Loucy (cell line): Measurements from ENCODE around the gene RPL27A.

Source experiments
- H2AFZ ChIP-seq: fragments of 200-600 bp; sonication (generic); 2 replicates; pipeline ENCODE4 v1.6.0; 2016; ENCODE audit warnings: antibody characterized with exemption, mild to moderate bottlenecking, low read length, moderate library complexity
- H3F3A ChIP-seq: fragments of 200-600 bp; 2 replicates; pipeline ENCODE4 v1.6.0; 2016; ENCODE audit warnings: antibody characterized with exemption, low read depth, mild to moderate bottlenecking
- H3K27me3 ChIP-seq: fragments of 200-600 bp; sonication (generic); 2 replicates; pipeline ENCODE4 v1.6.1; 2014; ENCODE audit warnings: low read length, mild to moderate bottlenecking; ENCODE audit not compliant: insufficient read depth, poor library complexity, severe bottlenecking
- H3K36me3 ChIP-seq: fragments of 200-600 bp; sonication (generic); 2 replicates; pipeline ENCODE4 v1.6.1; 2016; ENCODE audit warnings: low read length; ENCODE audit not compliant: insufficient read depth
- H3K4me1 ChIP-seq: fragments of 200-600 bp; sonication (generic); 2 replicates; pipeline ENCODE4 v1.5.1; 2014; ENCODE audit warnings: low read length, mild to moderate bottlenecking; ENCODE audit not compliant: insufficient read depth, poor library complexity, severe bottlenecking
- H3K4me2 ChIP-seq: fragments of 200-600 bp; sonication (generic); 2 replicates; pipeline ENCODE4 v1.6.0; 2014; ENCODE audit warnings: antibody characterized with exemption, low read length, low read depth, mild to moderate bottlenecking; ENCODE audit not compliant: poor library complexity, severe bottlenecking
- H3K4me3 ChIP-seq: fragments of 200-600 bp; sonication (generic); 2 replicates; pipeline ENCODE4 v1.5.1; 2014; ENCODE audit warnings: low read length, mild to moderate bottlenecking, mixed read lengths; ENCODE audit not compliant: poor library complexity, severe bottlenecking
- H3K79me2 ChIP-seq: fragments of 200-600 bp; sonication (generic); 2 replicates; pipeline ENCODE4 v1.6.1; 2014; ENCODE audit warnings: low read length; ENCODE audit not compliant: insufficient read depth
- H3K9ac ChIP-seq: fragments of 200-600 bp; sonication (generic); 2 replicates; pipeline ENCODE4 v1.6.0; 2014; ENCODE audit warnings: mild to moderate bottlenecking, low read depth, low read length, moderate library complexity; ENCODE audit not compliant: poor library complexity, severe bottlenecking
- H3K9me2 ChIP-seq: fragments of 200-600 bp; sonication (generic); replicated peaks from 2 replicates; pipeline ENCODE4 v1.6.1; 2016; ENCODE audit warnings: low read depth, low read length, mixed read lengths
- H3K9me3 ChIP-seq: fragments of 200-600 bp; sonication (generic); 2 replicates; pipeline ENCODE4 v1.6.1; 2014; ENCODE audit warnings: mild to moderate bottlenecking, antibody characterized with exemption, low read length, low read depth; ENCODE audit not compliant: insufficient read depth
- H4K20me1 ChIP-seq: fragments of 200-600 bp; sonication (generic); 2 replicates; pipeline ENCODE4 v1.6.0; 2014; ENCODE audit warnings: antibody characterized with exemption, low read length, mild to moderate bottlenecking; ENCODE audit not compliant: insufficient read depth, poor library complexity, severe bottlenecking
- EZH2phosphoT487 ChIP-seq: fragments of 200-600 bp; IDR thresholded peaks from 2 replicates; pipeline ENCODE4 v1.6.1; 2018; ENCODE audit warnings: antibody characterized with exemption, mild to moderate bottlenecking, moderate library complexity, borderline replicate concordance
- TF ChIP-seq, protein P1 (sequence below): fragments of 200-600 bp; sonication (generic); conservative IDR thresholded peaks from 2 replicates; pipeline ENCODE4 v1.5.1; 2014; ENCODE audit warnings: mild to moderate bottlenecking, antibody characterized with exemption, low read length

RPL27A gene

DNA sequence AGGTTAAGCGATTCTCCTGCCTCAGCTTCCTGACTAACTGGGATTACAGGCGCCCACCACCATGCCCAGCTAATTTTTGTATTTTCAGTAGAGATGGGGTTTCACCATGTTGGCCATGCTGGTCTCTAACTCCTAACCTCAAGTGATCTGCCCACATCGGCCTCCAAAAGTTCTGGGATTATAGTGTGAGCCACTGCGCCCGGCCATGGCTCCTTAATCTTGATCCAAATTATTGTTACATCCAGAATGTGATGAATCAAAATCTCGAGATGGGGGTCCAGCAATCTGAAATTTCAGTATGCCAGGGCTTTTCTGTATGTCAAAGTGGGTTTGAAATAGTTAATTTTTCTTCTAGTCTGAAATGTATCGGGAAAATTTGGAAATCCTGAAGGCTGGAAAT lies 3.7 kb downstream of the RPL27A start:
- H3K27me3 ChIP-seq: peaks cover 6% of the 10 kb centered on the region
- H3K9me3 ChIP-seq: no peaks in the 10 kb centered on the region
- no peak overlapping the region for H3K9ac ChIP-seq
- peaks cover 49% of the 10 kb centered on the region for H3K4me1 ChIP-seq
- H3K4me3 ChIP-seq: no peak overlapping the region
- H3K9me2 ChIP-seq: no peaks in the 10 kb centered on the region
- peaks cover 8% of the 10 kb centered on the region for H3F3A ChIP-seq
- TF ChIP-seq, protein P1, sequence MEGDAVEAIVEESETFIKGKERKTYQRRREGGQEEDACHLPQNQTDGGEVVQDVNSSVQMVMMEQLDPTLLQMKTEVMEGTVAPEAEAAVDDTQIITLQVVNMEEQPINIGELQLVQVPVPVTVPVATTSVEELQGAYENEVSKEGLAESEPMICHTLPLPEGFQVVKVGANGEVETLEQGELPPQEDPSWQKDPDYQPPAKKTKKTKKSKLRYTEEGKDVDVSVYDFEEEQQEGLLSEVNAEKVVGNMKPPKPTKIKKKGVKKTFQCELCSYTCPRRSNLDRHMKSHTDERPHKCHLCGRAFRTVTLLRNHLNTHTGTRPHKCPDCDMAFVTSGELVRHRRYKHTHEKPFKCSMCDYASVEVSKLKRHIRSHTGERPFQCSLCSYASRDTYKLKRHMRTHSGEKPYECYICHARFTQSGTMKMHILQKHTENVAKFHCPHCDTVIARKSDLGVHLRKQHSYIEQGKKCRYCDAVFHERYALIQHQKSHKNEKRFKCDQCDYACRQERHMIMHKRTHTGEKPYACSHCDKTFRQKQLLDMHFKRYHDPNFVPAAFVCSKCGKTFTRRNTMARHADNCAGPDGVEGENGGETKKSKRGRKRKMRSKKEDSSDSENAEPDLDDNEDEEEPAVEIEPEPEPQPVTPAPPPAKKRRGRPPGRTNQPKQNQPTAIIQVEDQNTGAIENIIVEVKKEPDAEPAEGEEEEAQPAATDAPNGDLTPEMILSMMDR: no peak
- TF ChIP-seq EZH2phosphoT487: no peak
- H3K36me3 ChIP-seq: peaks cover 28% of the 10 kb centered on the region; the same call in 1 of the 2 replicates
- H4K20me1 ChIP-seq: peaks cover 37% of the 10 kb centered on the region
- peaks cover 73% of the 10 kb centered on the region for H3K79me2 ChIP-seq
- no peak overlapping the region for H2AFZ ChIP-seq
- no peak overlapping the region for H3K4me2 ChIP-seq

DNA sequence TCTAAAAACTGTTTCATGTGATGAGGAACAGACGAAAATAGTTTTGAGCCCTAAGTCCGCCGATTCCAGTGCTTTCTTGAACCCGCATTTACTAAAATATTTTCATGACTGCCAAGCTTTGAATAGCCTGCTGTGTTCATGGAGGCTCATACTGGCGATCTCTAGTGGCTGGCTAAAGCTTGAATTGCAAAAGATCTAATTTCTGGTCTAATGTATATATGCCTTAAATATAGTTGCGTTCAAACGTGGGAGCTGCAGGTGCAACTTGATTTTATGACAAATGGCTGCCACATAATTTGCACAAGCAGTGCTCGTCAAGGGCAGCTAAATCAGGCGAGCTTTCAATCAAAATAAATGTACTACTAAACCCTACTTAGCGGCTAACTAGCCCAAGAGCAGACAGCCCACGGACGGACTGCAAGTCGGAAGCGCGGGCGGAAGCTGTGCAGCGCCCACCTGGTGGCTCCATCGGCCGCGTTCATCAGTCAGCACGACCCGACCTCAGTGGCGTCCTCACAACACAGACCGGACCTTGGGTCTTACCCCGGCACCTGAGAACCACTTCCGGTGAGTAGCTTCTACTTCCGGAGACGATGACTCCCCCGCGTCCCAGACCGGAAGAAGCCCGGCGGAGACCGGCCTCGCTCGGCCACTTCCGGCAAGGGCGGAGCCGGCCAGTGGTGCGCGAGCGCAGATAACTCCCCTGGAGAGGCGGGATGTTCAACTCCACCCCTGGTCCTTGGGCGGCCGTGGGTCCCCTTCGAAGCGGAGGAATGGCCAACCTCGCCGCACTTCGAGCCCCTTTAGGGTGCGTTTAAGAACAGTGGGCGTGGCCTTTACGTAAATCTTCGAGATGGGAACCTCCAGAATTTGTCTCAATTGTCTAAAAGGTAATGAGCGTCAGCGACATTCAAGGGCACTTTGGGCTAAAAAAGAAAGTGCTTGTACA lies 6.1 kb downstream of the RPL27A start:
- Histone ChIP-seq H3K79me2 (peaks cover 51% of the 10 kb centered on the region), H3K4me3 (peak overlapping the region; percentile 91), H3K9me3 (no peaks in the 10 kb centered on the region), H3K36me3 (peaks cover 28% of the 10 kb centered on the region; the same call in 1 of the 2 replicates), H3F3A (peaks cover 8% of the 10 kb centered on the region), H3K4me2 (peak overlapping the region; percentile 89), H3K4me1 (peaks cover 40% of the 10 kb centered on the region), H2AFZ (peak overlapping the region; percentile 86), H4K20me1 (peaks cover 26% of the 10 kb centered on the region), H3K9me2 (no peaks in the 10 kb centered on the region), H3K9ac (peak overlapping the region; percentile 83), H3K27me3 (no peaks in the 10 kb centered on the region)
- TF ChIP-seq EZH2phosphoT487: no peak
- TF ChIP-seq, protein P1: peak; percentile 15; the same call in 1 of the 2 replicates

DNA sequence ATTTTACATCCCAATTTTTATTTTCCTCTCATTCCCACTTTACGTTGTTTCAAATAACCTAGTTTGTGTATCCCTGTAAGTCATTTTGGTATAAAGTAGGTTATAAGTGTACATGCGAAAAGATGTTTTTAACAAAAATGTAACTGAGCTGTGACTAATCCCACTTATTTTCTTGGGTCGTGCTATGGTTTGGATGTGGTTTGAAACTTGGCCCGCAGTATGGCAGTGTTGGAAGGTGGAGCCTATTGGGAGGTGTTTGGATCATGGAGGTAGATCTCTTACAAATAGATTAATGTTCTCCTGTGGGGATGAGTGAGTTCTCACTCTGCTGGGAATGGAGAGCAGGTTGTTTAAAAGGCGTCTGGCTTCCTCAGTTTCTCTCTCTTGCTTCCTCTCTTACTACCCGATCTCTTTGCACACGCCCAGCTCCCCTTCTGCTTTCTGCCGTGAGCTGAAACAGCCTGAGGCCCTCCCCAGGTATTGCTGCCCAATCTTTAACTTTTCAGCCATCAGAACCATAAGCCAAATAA lies 7.2 kb downstream of the RPL27A start:
- peak overlapping the region; percentile 83 for H3K9ac ChIP-seq
- no peak overlapping the region; the same call in 1 of the 2 replicates for H2AFZ ChIP-seq
- H3K27me3 ChIP-seq: no peaks in the 10 kb centered on the region
- peak overlapping the region; percentile 89 for H3K4me2 ChIP-seq
- TF ChIP-seq, protein P1: no peak
- no peak for TF ChIP-seq EZH2phosphoT487
- no peaks in the 10 kb centered on the region for H3K9me3 ChIP-seq
- H3K36me3 ChIP-seq: peaks cover 22% of the 10 kb centered on the region; the same call in 1 of the 2 replicates
- H3K4me1 ChIP-seq: peaks cover 29% of the 10 kb centered on the region
- H3K79me2 ChIP-seq: peaks cover 40% of the 10 kb centered on the region
- H4K20me1 ChIP-seq: peaks cover 15% of the 10 kb centered on the region
- H3K4me3 ChIP-seq: peak overlapping the region; percentile 91
- H3K9me2 ChIP-seq: no peaks in the 10 kb centered on the region
- H3F3A ChIP-seq: peaks cover 8% of the 10 kb centered on the region
